ENCODE data around the gene SNAPIN. TPM values are rescaled to one million over a fixed set of nuclear protein-coding genes. Genes with fewer than 3 reads are reported as not detected.
A peak's percentile ranks its signal among the peaks of the same experiment; 100 is the strongest.

The SNAPIN gene
- polyA plus RNA-seq, 3 donors: 30.7 to 141 (median 135) TPM

- H3K79me2 ChIP-seq (ENCODE audit: insufficient read depth, low read length): no peaks in the 10 kb centered on the region
- Mint-ChIP-seq H3K9me3 (no peaks in the 10 kb centered on the region), H3K27me3 (ENCODE audit: low read depth in 3 of 3) (peaks cover 11 to 16% (median 14%) of the 10 kb centered on the region in 3 donors), H3K36me3 (peaks cover 0 to 4% of the 10 kb centered on the region in 2 donors), H3K4me1 (peaks cover 58% of the 10 kb centered on the region), H3K4me3 (peak within 1 kb of the TSS; percentile 50 to 87), H3K27ac (peak within 1 kb of the TSS in 3 of 7 donors; percentile 21 to 71 (median 36))
- intact Hi-C loops (cut with micrococcal nuclease): loop anchor here in 1 of 2 donors (10.0 kb wide), 1 partner anchor 53 kb away; no protein-coding TSS in a partner anchor
- no peaks in the 10 kb centered on the region for H3K36me3 ChIP-seq (replicated peaks in 1 of 2; ENCODE audit: control insufficient read depth in 1 of 2, insufficient read depth in 2 of 2, low read length in 2 of 2)
- peak within 1 kb of the TSS; percentile 59 for H3K4me2 ChIP-seq (replicated peaks; ENCODE audit: extremely low read depth, low read length, poor library complexity, severe bottlenecking)
- TF ChIP-seq, protein P1, sequence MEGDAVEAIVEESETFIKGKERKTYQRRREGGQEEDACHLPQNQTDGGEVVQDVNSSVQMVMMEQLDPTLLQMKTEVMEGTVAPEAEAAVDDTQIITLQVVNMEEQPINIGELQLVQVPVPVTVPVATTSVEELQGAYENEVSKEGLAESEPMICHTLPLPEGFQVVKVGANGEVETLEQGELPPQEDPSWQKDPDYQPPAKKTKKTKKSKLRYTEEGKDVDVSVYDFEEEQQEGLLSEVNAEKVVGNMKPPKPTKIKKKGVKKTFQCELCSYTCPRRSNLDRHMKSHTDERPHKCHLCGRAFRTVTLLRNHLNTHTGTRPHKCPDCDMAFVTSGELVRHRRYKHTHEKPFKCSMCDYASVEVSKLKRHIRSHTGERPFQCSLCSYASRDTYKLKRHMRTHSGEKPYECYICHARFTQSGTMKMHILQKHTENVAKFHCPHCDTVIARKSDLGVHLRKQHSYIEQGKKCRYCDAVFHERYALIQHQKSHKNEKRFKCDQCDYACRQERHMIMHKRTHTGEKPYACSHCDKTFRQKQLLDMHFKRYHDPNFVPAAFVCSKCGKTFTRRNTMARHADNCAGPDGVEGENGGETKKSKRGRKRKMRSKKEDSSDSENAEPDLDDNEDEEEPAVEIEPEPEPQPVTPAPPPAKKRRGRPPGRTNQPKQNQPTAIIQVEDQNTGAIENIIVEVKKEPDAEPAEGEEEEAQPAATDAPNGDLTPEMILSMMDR (IDR thresholded peaks at IDR 0.05): peak; percentile 58
- WGBS (ENCODE audit: insufficient coverage): 95% methylated on average over 4 of the region's 10 CpGs
- H3K9ac ChIP-seq (ENCODE audit: insufficient read depth, low read length, poor library complexity, severe bottlenecking): peak within 1 kb of the TSS; percentile 13
- no peak for DNase-seq
- no peaks in the 10 kb centered on the region for H3K9me3 ChIP-seq (replicated peaks in 1 of 2; ENCODE audit: control insufficient read depth in 1 of 2, insufficient read depth in 1 of 2, low read length in 2 of 2)
- H3K4me1 ChIP-seq (ENCODE audit: control insufficient read depth in 1 of 2, insufficient read depth in 2 of 2, low read length in 2 of 2): peaks cover 35 to 51% of the 10 kb centered on the region in 2 donors
- no peaks in the 10 kb centered on the region for H4K20me1 ChIP-seq (ENCODE audit: insufficient read depth, low read length)
- H3K27ac ChIP-seq (ENCODE audit: low read depth in 1 of 2, low read length in 2 of 2): no peak within 1 kb of the TSS
- peak within 1 kb of the TSS in 2 of 3 experiments; percentile 6 to 54 for H3K4me3 ChIP-seq (replicated peaks in 1 of 3; ENCODE audit: low read depth in 2 of 3, low read length in 3 of 3)
- peaks cover 0 to 3% of the 10 kb centered on the region in 2 donors for H3K27me3 ChIP-seq (ENCODE audit: control insufficient read depth in 2 of 2, insufficient read depth in 2 of 2, low read length in 2 of 2)
- H2AFZ ChIP-seq (ENCODE audit: insufficient read depth, low read depth, low read length, poor library complexity, severe bottlenecking): peak within 1 kb of the TSS; percentile 70
Measured at GRCh38 chr1:153627715-153628626, 30.5 kb upstream of the SNAPIN start, which contains the start of gene S100A1. Gene S100A1 (plus strand): TSS chr1:153628434. CDS start chr1:153630522, 2,088 bp downstream.

DNA sequence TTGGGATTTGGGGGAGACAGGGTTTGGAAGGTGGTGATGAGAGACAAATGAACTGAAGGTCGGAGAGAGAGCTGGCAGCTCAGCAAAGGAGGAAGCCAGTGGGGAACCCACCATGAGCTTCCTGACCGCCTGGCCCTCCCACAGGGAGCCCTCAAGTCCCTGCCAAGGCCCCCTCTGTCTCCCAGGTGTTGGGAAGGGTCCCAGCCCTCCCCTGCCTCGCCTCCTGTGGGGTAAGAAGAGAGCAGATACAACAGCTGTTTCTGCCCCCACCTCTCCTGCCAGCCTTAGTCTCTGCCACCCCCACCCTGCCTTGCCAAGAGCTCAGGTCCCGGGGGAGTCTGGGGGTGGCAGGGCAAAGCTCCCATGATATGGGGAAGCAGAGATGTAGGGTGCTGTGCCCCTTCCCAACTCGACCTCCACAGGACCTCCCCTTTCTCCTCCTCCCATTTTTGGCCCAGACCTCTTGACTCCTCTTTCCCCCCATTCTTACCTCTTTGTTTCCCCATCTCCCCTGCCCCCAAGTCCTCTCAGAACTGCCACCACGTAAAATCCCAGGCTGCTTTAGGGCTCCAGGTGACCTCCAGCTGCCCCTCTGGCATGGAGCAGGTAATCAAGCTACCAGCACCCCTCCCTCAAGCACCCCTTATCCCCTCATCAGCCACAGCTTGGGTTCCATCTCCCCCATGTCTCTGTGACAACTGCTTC, 29.7 kb upstream of the SNAPIN start:
- Mint-ChIP-seq H3K27ac (peak overlapping the region in 1 of 7 donors; percentile 71), H3K9me3 (no peaks in the 10 kb centered on the region), H3K4me3 (no peak overlapping the region), H3K27me3 (ENCODE audit: low read depth in 3 of 3) (peaks cover 11 to 16% (median 14%) of the 10 kb centered on the region in 3 donors), H3K36me3 (peaks cover 0 to 4% of the 10 kb centered on the region in 2 donors), H3K4me1 (peaks cover 57% of the 10 kb centered on the region)
- WGBS (ENCODE audit: insufficient coverage): 49% methylated on average over 3 of the region's 6 CpGs
- Histone ChIP-seq H3K36me3 (replicated peaks in 1 of 2; ENCODE audit: control insufficient read depth in 1 of 2, insufficient read depth in 2 of 2, low read length in 2 of 2) (no peaks in the 10 kb centered on the region), H4K20me1 (ENCODE audit: insufficient read depth, low read length) (no peaks in the 10 kb centered on the region), H3K27me3 (ENCODE audit: control insufficient read depth in 2 of 2, insufficient read depth in 2 of 2, low read length in 2 of 2) (peaks cover 0 to 3% of the 10 kb centered on the region in 2 donors), H3K27ac (ENCODE audit: low read depth in 1 of 2, low read length in 2 of 2) (no peak overlapping the region), H3K4me1 (ENCODE audit: control insufficient read depth in 1 of 2, insufficient read depth in 2 of 2, low read length in 2 of 2) (peaks cover 33 to 50% of the 10 kb centered on the region in 2 donors), H3K4me3 (replicated peaks in 1 of 3; ENCODE audit: low read depth in 2 of 3, low read length in 3 of 3) (no peak overlapping the region), H3K4me2 (replicated peaks; ENCODE audit: extremely low read depth, low read length, poor library complexity, severe bottlenecking) (no peak overlapping the region), H3K9me3 (replicated peaks in 1 of 2; ENCODE audit: control insufficient read depth in 1 of 2, insufficient read depth in 1 of 2, low read length in 2 of 2) (no peaks in the 10 kb centered on the region), H2AFZ (ENCODE audit: insufficient read depth, low read depth, low read length, poor library complexity, severe bottlenecking) (no peak overlapping the region), H3K79me2 (ENCODE audit: insufficient read depth, low read length) (no peaks in the 10 kb centered on the region), H3K9ac (ENCODE audit: insufficient read depth, low read length, poor library complexity, severe bottlenecking) (no peak overlapping the region)
- no peak for DNase-seq
- TF ChIP-seq, protein P1 (IDR thresholded peaks at IDR 0.05): no peak
- intact Hi-C loops (cut with micrococcal nuclease): loop anchor here in 1 of 2 donors (10.0 kb wide), 1 partner anchor 54 kb away; no protein-coding TSS in a partner anchor
